ENCODE data around the gene PPARA. TPM values are rescaled to one million over a fixed set of nuclear protein-coding genes. Genes with fewer than 3 reads are reported as not detected.

PPARA gene
- total and polyA plus RNA-seq, 2 experiments from 2014 or later: 8.7 to 14.4 TPM

DNA sequence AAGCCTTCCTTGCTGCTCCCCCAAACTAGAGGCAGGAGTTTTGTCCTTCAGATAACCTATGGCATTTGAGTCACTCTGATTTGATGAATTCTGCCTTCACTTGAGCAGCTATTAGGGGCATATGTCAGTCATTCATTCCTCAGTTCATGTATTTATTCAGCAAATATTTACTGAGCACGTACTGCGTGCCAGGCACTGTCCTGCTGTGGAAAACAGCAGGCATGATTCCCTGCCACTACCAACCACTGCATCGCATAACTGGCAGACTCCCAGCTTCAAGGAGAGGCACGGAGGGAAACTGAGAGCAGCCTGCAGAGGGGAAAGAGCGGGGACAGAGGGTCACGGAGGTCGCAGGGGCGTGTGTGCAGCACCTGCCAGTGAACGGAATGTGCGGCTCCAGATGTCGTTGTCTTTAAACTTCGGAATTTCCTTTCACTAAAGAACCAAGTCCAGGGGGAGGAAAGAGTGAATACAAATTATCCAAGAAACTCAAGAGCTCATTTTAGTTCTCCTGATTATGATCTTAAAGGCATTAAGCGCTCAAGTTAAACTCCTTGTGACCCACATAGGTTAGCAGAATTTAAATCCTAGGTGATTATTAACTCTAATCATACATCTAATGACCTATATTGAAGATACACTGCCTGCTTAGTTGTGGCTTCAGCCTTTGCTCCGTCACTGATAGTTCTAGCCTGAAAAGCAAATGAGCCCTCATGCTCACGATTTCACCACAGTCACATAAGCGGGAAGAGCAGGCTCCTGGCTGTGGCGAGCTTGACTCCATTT is 12.6 kb downstream of the PPARA start:
- TF ChIP-seq EZH2 (IDR thresholded peaks at IDR 0.05; ENCODE audit: insufficient read depth, poor library complexity, severe bottlenecking) (no peak), EZH2phosphoT487 (IDR thresholded peaks at IDR 0.05; ENCODE audit: insufficient read depth, low read depth) (no peak)
- H3K4me2 ChIP-seq (ENCODE audit: unreplicated experiment): no peak overlapping the region
- no peak overlapping the region for H3K9ac ChIP-seq
- H4K20me1 ChIP-seq (ENCODE audit: insufficient read depth): peaks cover 5% of the 10 kb centered on the region; the same call in 1 of the 2 replicates
- in situ Hi-C loops (cut with MboI): no loop called here
- H3K79me2 ChIP-seq (ENCODE audit: insufficient read depth): peaks cover 26% of the 10 kb centered on the region
- H3K4me1 ChIP-seq (ENCODE audit: insufficient read depth): no peaks in the 10 kb centered on the region
- no peak overlapping the region for H3K4me3 ChIP-seq
- H3K27me3 ChIP-seq (replicated peaks; ENCODE audit: insufficient read depth): no peaks in the 10 kb centered on the region
- H3K36me3 ChIP-seq (ENCODE audit: low read depth): peaks cover 12% of the 10 kb centered on the region; the same call in 1 of the 2 replicates
- no peak overlapping the region for H3K27ac ChIP-seq
- DNase-seq: no peak
- H3K9me2 ChIP-seq (ENCODE audit: insufficient read depth): no peaks in the 10 kb centered on the region
- no peaks in the 10 kb centered on the region for H3F3A ChIP-seq (ENCODE audit: insufficient read depth)
- no peak overlapping the region for H2AFZ ChIP-seq
- 78 to 81% methylated on average over 17 of the region's 17 CpGs for WGBS, 2 experiments (ENCODE audit: low coverage in 1 of 2, low lambda C conversion rate in 2 of 2, missing lambda C conversion rate in 2 of 2)
- no peaks in the 10 kb centered on the region for H3K9me3 ChIP-seq (ENCODE audit: low read depth)

DNA sequence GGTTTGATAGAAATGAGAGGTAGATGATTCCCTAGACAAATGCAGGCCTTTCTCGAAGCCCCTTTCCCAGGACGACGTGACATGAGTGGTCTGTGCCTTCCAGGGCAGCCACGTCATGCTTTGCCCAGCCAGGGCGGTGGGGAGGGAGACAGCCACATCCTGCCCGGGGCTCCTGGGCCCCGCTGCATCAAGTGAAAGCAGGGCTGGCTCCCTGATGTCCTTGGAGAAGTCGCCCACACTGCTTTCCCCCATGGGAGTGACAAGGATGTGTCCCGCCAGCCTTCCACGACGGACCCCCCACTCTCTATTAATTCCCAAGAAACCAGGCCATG is 13.2 kb downstream of the PPARA start:
- H3K36me3 ChIP-seq (ENCODE audit: low read depth): peaks cover 12% of the 10 kb centered on the region; the same call in 1 of the 2 replicates
- 86 to 90% methylated on average over 9 to 11 of the region's 11 CpGs for WGBS, 2 experiments (ENCODE audit: low coverage in 1 of 2, low lambda C conversion rate in 2 of 2, missing lambda C conversion rate in 2 of 2)
- no peaks in the 10 kb centered on the region for H3K9me3 ChIP-seq (ENCODE audit: low read depth)
- peaks cover 21% of the 10 kb centered on the region for H3K79me2 ChIP-seq (ENCODE audit: insufficient read depth)
- 0 out of 2 replicates have a peak, but pooled peaks cover 3% of the 10 kb centered on the region for H4K20me1 ChIP-seq (ENCODE audit: insufficient read depth)
- H3K4me1 ChIP-seq (ENCODE audit: insufficient read depth): no peaks in the 10 kb centered on the region
- no peak for TF ChIP-seq EZH2phosphoT487 (IDR thresholded peaks at IDR 0.05; ENCODE audit: insufficient read depth, low read depth)
- no peak for TF ChIP-seq EZH2 (IDR thresholded peaks at IDR 0.05; ENCODE audit: insufficient read depth, poor library complexity, severe bottlenecking)
- H2AFZ ChIP-seq: no peak overlapping the region
- no peaks in the 10 kb centered on the region for H3F3A ChIP-seq (ENCODE audit: insufficient read depth)
- no peaks in the 10 kb centered on the region for H3K9me2 ChIP-seq (ENCODE audit: insufficient read depth)
- in situ Hi-C loops (cut with MboI): no loop called here
- no peak for DNase-seq
- no peaks in the 10 kb centered on the region for H3K27me3 ChIP-seq (replicated peaks; ENCODE audit: insufficient read depth)
- H3K4me2 ChIP-seq (ENCODE audit: unreplicated experiment): no peak overlapping the region
- no peak overlapping the region for H3K4me3 ChIP-seq
- H3K9ac ChIP-seq: no peak overlapping the region
- H3K27ac ChIP-seq: no peak overlapping the region

DNA sequence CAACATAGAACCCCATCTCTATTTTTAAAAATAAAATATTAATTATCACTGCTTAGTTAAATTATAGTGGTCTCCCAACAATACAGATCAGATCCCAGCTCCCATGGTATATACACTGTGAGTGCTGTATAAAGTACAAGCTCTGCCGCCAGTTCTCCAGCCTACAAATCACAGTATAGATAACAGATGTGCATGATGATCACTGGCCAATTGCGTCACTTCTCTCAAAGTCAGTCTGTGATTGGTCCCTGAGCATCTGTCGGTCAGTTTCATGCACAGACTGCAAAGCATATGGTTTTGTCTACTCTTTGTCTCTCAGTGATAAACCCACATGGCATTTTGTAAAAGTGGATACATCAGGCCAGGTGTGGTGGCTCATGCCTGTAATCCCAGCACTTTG is 15.7 kb downstream of the PPARA start:
- H3K9ac ChIP-seq: no peak overlapping the region
- H3K9me2 ChIP-seq (ENCODE audit: insufficient read depth): no peaks in the 10 kb centered on the region
- H3K4me2 ChIP-seq (ENCODE audit: unreplicated experiment): no peak overlapping the region
- peaks cover 6% of the 10 kb centered on the region; the same call in 1 of the 2 replicates for H3F3A ChIP-seq (ENCODE audit: insufficient read depth)
- in situ Hi-C loops (cut with MboI): no loop called here
- H3K79me2 ChIP-seq (ENCODE audit: insufficient read depth): peaks cover 10% of the 10 kb centered on the region; the same call in 1 of the 2 replicates
- WGBS, 2 experiments (ENCODE audit: low coverage in 1 of 2, low lambda C conversion rate in 2 of 2, missing lambda C conversion rate in 2 of 2): 99% methylated on average over 3 of the region's 3 CpGs
- no peak overlapping the region for H3K27ac ChIP-seq
- H3K27me3 ChIP-seq (replicated peaks; ENCODE audit: insufficient read depth): no peaks in the 10 kb centered on the region
- no peaks in the 10 kb centered on the region for H3K9me3 ChIP-seq (ENCODE audit: low read depth)
- H3K36me3 ChIP-seq (ENCODE audit: low read depth): peaks cover 5% of the 10 kb centered on the region; the same call in 1 of the 2 replicates
- H3K4me3 ChIP-seq: no peak overlapping the region
- H2AFZ ChIP-seq: no peak overlapping the region
- no peaks in the 10 kb centered on the region for H4K20me1 ChIP-seq (ENCODE audit: insufficient read depth)
- TF ChIP-seq EZH2 (IDR thresholded peaks at IDR 0.05; ENCODE audit: insufficient read depth, poor library complexity, severe bottlenecking): no peak
- no peak for TF ChIP-seq EZH2phosphoT487 (IDR thresholded peaks at IDR 0.05; ENCODE audit: insufficient read depth, low read depth)
- no peak for DNase-seq
- peaks cover 4% of the 10 kb centered on the region; the same call in 1 of the 2 replicates for H3K4me1 ChIP-seq (ENCODE audit: insufficient read depth)

DNA sequence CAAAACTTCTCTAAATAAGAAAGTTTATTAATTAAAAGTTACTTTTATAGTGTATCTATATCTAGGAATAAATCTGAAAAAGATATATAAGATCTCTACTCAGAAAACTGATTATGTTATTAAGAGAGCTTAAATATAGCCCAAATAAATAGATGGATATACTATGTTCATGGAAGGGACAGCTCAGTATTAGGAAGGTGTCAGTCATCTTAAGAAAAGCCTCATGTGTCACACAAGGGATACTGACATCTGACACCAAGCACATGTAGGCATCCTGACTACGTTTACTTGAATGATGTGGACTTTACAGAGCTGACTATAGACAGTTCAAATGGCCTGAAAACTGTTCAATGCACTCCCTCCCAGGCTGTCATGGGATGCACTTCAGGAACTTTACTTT is 19.3 kb downstream of the PPARA start:
- H3K27ac ChIP-seq: no peak overlapping the region
- H3F3A ChIP-seq (ENCODE audit: insufficient read depth): peaks cover 20% of the 10 kb centered on the region
- 95% methylated on average over 1 of the region's 1 CpG for WGBS, 2 experiments (ENCODE audit: low coverage in 1 of 2, low lambda C conversion rate in 2 of 2, missing lambda C conversion rate in 2 of 2)
- peaks cover 18% of the 10 kb centered on the region for H3K79me2 ChIP-seq (ENCODE audit: insufficient read depth)
- TF ChIP-seq EZH2 (IDR thresholded peaks at IDR 0.05; ENCODE audit: insufficient read depth, poor library complexity, severe bottlenecking): no peak
- no peak for TF ChIP-seq EZH2phosphoT487 (IDR thresholded peaks at IDR 0.05; ENCODE audit: insufficient read depth, low read depth)
- in situ Hi-C loops (cut with MboI): no loop called here
- H3K27me3 ChIP-seq (replicated peaks; ENCODE audit: insufficient read depth): no peaks in the 10 kb centered on the region
- H3K4me1 ChIP-seq (ENCODE audit: insufficient read depth): peaks cover 28% of the 10 kb centered on the region
- DNase-seq: no peak
- no peak overlapping the region for H2AFZ ChIP-seq
- H3K4me2 ChIP-seq (ENCODE audit: unreplicated experiment): no peak overlapping the region
- H3K9me2 ChIP-seq (ENCODE audit: insufficient read depth): no peaks in the 10 kb centered on the region
- H3K9ac ChIP-seq: no peak overlapping the region
- no peaks in the 10 kb centered on the region for H4K20me1 ChIP-seq (ENCODE audit: insufficient read depth)
- no peaks in the 10 kb centered on the region for H3K9me3 ChIP-seq (ENCODE audit: low read depth)
- no peaks in the 10 kb centered on the region for H3K36me3 ChIP-seq (ENCODE audit: low read depth)
- H3K4me3 ChIP-seq: no peak overlapping the region

Measured in GM23248 (cell line).